HFF-Myc (cell line): Measurements from ENCODE around the gene CTU1.

Source experiments
- DNase-seq: peaks from one replicate; pipeline ENCODE4 v3.0.0-alpha.2; 2011; ENCODE audit warnings: low read depth; ENCODE audit errors: extremely low read depth
- H3K4me3 ChIP-seq: replicated peaks from 2 replicates; pipeline ENCODE4 v1.5.1; 2011; ENCODE audit warnings: low read depth, mild to moderate bottlenecking, control low read depth, low read length
- CTCF ChIP-seq: IDR thresholded peaks from 2 replicates; pipeline ENCODE4 v1.5.1; 2012; ENCODE audit warnings: mild to moderate bottlenecking, low read depth, low read length, control low read depth; ENCODE audit errors: missing control alignments

CTU1 gene

GRCh38 chr19:51139299-51140014 is 31.2 kb upstream of the CTU1 start:
- DNase-seq, result no peak
- TF ChIP-seq CTCF, result no peak

GRCh38 chr19:51138549-51138979 is 30.4 kb upstream of the CTU1 start:
- TF ChIP-seq CTCF, result no peak
- DNase-seq, result no peak
- H3K4me3 ChIP-seq, result no peak overlapping the region

More at GRCh38 chr19:51139299-51140014, 31.2 kb upstream of the CTU1 start:
- no peak overlapping the region for H3K4me3 ChIP-seq

- TF ChIP-seq CTCF, result no peak
- no peak for DNase-seq
Measured at GRCh38 chr19:51137792-51138425, 29.7 kb upstream of the CTU1 start.

GRCh38 chr19:51136851-51137551 is 28.8 kb upstream of the CTU1 start:
- H3K4me3 ChIP-seq, result no peak overlapping the region
- DNase-seq, result no peak
- no peak for TF ChIP-seq CTCF

More at GRCh38 chr19:51137792-51138425, 29.7 kb upstream of the CTU1 start:
- no peak overlapping the region for H3K4me3 ChIP-seq

GRCh38 chr19:51135986-51136762 is 28.0 kb upstream of the CTU1 start:
- H3K4me3 ChIP-seq, result no peak overlapping the region
- no peak for TF ChIP-seq CTCF
- DNase-seq, result no peak

GRCh38 chr19:51135004-51135403 is 26.8 kb upstream of the CTU1 start:
- DNase-seq, result no peak
- no peak for TF ChIP-seq CTCF
- H3K4me3 ChIP-seq, result no peak overlapping the region
